Loucy (cell line): ENCODE results near the gene SINHCAF.

ENCODE experiments used
- H2AFZ ChIP-seq: fragments of 200-600 bp; sonication (generic); 2 replicates; pipeline ENCODE4 v1.6.0; 2016; ENCODE audit warnings: antibody characterized with exemption, mild to moderate bottlenecking, low read length, moderate library complexity
- H3F3A ChIP-seq: fragments of 200-600 bp; 2 replicates; pipeline ENCODE4 v1.6.0; 2016; ENCODE audit warnings: antibody characterized with exemption, low read depth, mild to moderate bottlenecking
- H3K27me3 ChIP-seq: fragments of 200-600 bp; sonication (generic); 2 replicates; pipeline ENCODE4 v1.6.1; 2014; ENCODE audit warnings: low read length, mild to moderate bottlenecking; ENCODE audit not compliant: insufficient read depth, poor library complexity, severe bottlenecking
- H3K36me3 ChIP-seq: fragments of 200-600 bp; sonication (generic); 2 replicates; pipeline ENCODE4 v1.6.1; 2016; ENCODE audit warnings: low read length; ENCODE audit not compliant: insufficient read depth
- H3K4me1 ChIP-seq: fragments of 200-600 bp; sonication (generic); 2 replicates; pipeline ENCODE4 v1.5.1; 2014; ENCODE audit warnings: low read length, mild to moderate bottlenecking; ENCODE audit not compliant: insufficient read depth, poor library complexity, severe bottlenecking
- H3K4me2 ChIP-seq: fragments of 200-600 bp; sonication (generic); 2 replicates; pipeline ENCODE4 v1.6.0; 2014; ENCODE audit warnings: antibody characterized with exemption, low read length, low read depth, mild to moderate bottlenecking; ENCODE audit not compliant: poor library complexity, severe bottlenecking
- H3K4me3 ChIP-seq: fragments of 200-600 bp; sonication (generic); 2 replicates; pipeline ENCODE4 v1.5.1; 2014; ENCODE audit warnings: low read length, mild to moderate bottlenecking, mixed read lengths; ENCODE audit not compliant: poor library complexity, severe bottlenecking
- H3K79me2 ChIP-seq: fragments of 200-600 bp; sonication (generic); 2 replicates; pipeline ENCODE4 v1.6.1; 2014; ENCODE audit warnings: low read length; ENCODE audit not compliant: insufficient read depth
- H3K9ac ChIP-seq: fragments of 200-600 bp; sonication (generic); 2 replicates; pipeline ENCODE4 v1.6.0; 2014; ENCODE audit warnings: mild to moderate bottlenecking, low read depth, low read length, moderate library complexity; ENCODE audit not compliant: poor library complexity, severe bottlenecking
- H3K9me2 ChIP-seq: fragments of 200-600 bp; sonication (generic); replicated peaks from 2 replicates; pipeline ENCODE4 v1.6.1; 2016; ENCODE audit warnings: low read depth, low read length, mixed read lengths
- H3K9me3 ChIP-seq: fragments of 200-600 bp; sonication (generic); 2 replicates; pipeline ENCODE4 v1.6.1; 2014; ENCODE audit warnings: mild to moderate bottlenecking, antibody characterized with exemption, low read length, low read depth; ENCODE audit not compliant: insufficient read depth
- H4K20me1 ChIP-seq: fragments of 200-600 bp; sonication (generic); 2 replicates; pipeline ENCODE4 v1.6.0; 2014; ENCODE audit warnings: antibody characterized with exemption, low read length, mild to moderate bottlenecking; ENCODE audit not compliant: insufficient read depth, poor library complexity, severe bottlenecking
- EZH2phosphoT487 ChIP-seq: fragments of 200-600 bp; IDR thresholded peaks from 2 replicates; pipeline ENCODE4 v1.6.1; 2018; ENCODE audit warnings: antibody characterized with exemption, mild to moderate bottlenecking, moderate library complexity, borderline replicate concordance
- TF ChIP-seq, protein P1 (sequence below): fragments of 200-600 bp; sonication (generic); conservative IDR thresholded peaks from 2 replicates; pipeline ENCODE4 v1.5.1; 2014; ENCODE audit warnings: mild to moderate bottlenecking, antibody characterized with exemption, low read length

The SINHCAF gene

GRCh38 chr12:31366104-31366621 lies 40.2 kb upstream of the SINHCAF start:
- Histone ChIP-seq H2AFZ (no peak overlapping the region), H3K36me3 (no peaks in the 10 kb centered on the region), H3K4me3 (no peak overlapping the region), H3K79me2 (no peaks in the 10 kb centered on the region), H3K9me3 (no peaks in the 10 kb centered on the region), H3F3A (no peaks in the 10 kb centered on the region), H4K20me1 (no peaks in the 10 kb centered on the region), H3K4me2 (no peak overlapping the region), H3K9me2 (no peaks in the 10 kb centered on the region), H3K9ac (no peak overlapping the region), H3K4me1 (peaks cover 20% of the 10 kb centered on the region), H3K27me3 (no peaks in the 10 kb centered on the region)
- TF ChIP-seq, protein P1, sequence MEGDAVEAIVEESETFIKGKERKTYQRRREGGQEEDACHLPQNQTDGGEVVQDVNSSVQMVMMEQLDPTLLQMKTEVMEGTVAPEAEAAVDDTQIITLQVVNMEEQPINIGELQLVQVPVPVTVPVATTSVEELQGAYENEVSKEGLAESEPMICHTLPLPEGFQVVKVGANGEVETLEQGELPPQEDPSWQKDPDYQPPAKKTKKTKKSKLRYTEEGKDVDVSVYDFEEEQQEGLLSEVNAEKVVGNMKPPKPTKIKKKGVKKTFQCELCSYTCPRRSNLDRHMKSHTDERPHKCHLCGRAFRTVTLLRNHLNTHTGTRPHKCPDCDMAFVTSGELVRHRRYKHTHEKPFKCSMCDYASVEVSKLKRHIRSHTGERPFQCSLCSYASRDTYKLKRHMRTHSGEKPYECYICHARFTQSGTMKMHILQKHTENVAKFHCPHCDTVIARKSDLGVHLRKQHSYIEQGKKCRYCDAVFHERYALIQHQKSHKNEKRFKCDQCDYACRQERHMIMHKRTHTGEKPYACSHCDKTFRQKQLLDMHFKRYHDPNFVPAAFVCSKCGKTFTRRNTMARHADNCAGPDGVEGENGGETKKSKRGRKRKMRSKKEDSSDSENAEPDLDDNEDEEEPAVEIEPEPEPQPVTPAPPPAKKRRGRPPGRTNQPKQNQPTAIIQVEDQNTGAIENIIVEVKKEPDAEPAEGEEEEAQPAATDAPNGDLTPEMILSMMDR: no peak
- TF ChIP-seq EZH2phosphoT487: no peak

GRCh38 chr12:31363831-31364230 lies 37.9 kb upstream of the SINHCAF start:
- TF ChIP-seq, protein P1: no peak
- TF ChIP-seq EZH2phosphoT487: no peak
- H3K4me3 ChIP-seq: no peak overlapping the region
- H3K79me2 ChIP-seq: no peaks in the 10 kb centered on the region
- 0 out of 2 replicates have a peak overlapping the region, but pooled peaks have one; percentile 93 for H2AFZ ChIP-seq
- H3F3A ChIP-seq: no peaks in the 10 kb centered on the region
- H3K27me3 ChIP-seq: no peaks in the 10 kb centered on the region
- peak overlapping the region; percentile 81 for H3K4me2 ChIP-seq
- H3K9me2 ChIP-seq: no peaks in the 10 kb centered on the region
- H3K9ac ChIP-seq: peak overlapping the region; percentile 66
- H3K4me1 ChIP-seq: peaks cover 20% of the 10 kb centered on the region
- no peaks in the 10 kb centered on the region for H4K20me1 ChIP-seq
- H3K36me3 ChIP-seq: no peaks in the 10 kb centered on the region
- H3K9me3 ChIP-seq: no peaks in the 10 kb centered on the region

GRCh38 chr12:31363416-31363809 lies 37.5 kb upstream of the SINHCAF start:
- Histone ChIP-seq H3K9me3 (no peaks in the 10 kb centered on the region), H3K9ac (peak overlapping the region; percentile 66), H2AFZ (peak overlapping the region; percentile 93; the same call in 1 of the 2 replicates), H3K4me2 (peak overlapping the region; percentile 81), H3K27me3 (no peaks in the 10 kb centered on the region), H4K20me1 (no peaks in the 10 kb centered on the region), H3K9me2 (no peaks in the 10 kb centered on the region), H3K4me3 (peak overlapping the region; percentile 68), H3F3A (no peaks in the 10 kb centered on the region), H3K79me2 (no peaks in the 10 kb centered on the region), H3K4me1 (peaks cover 20% of the 10 kb centered on the region), H3K36me3 (no peaks in the 10 kb centered on the region)
- TF ChIP-seq, protein P1: no peak
- TF ChIP-seq EZH2phosphoT487: no peak
